OCI-LY3 (cell line): ENCODE results near the gene LHB.
"Not testable (repeated sequence)": the region's sequence is repeated elsewhere in the genome, so short reads cannot be mapped to it uniquely, and the experiment has no call there.

ENCODE experiments used
- EZH2phosphoT487 ChIP-seq: fragments of 200-600 bp; shearing (Covaris generic); IDR thresholded peaks from 2 replicates; pipeline ENCODE4 v1.6.1; 2018; ENCODE audit warnings: antibody characterized with exemption, mixed run types, low read depth
- TF ChIP-seq, protein P1 (sequence below): fragments of 200-600, 300-600 bp; sonication (generic); IDR thresholded peaks from 2 replicates; pipeline ENCODE4 v1.5.1; 2014; ENCODE audit warnings: antibody characterized with exemption, low read length, low read depth

DNA sequence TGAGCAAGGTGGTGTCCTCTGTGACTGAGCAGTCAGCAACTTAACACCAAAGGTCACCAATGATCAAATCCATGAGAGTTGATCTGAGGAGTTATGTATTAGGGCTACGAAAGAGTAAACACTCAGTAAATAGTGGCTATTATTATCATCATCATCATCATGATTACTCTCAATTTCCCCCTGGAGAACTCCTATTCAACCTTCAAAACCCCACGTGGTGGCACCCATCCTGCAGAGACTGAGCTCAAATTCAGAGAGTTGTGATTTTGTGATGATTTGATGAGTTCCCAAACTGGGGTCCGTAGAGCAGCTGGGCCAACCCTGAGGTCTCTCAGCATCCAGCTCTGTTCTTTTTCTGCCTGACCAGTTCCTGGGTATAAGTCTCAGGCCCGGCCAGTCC, 32.9 kb upstream of the LHB start:
- TF ChIP-seq, protein P1, sequence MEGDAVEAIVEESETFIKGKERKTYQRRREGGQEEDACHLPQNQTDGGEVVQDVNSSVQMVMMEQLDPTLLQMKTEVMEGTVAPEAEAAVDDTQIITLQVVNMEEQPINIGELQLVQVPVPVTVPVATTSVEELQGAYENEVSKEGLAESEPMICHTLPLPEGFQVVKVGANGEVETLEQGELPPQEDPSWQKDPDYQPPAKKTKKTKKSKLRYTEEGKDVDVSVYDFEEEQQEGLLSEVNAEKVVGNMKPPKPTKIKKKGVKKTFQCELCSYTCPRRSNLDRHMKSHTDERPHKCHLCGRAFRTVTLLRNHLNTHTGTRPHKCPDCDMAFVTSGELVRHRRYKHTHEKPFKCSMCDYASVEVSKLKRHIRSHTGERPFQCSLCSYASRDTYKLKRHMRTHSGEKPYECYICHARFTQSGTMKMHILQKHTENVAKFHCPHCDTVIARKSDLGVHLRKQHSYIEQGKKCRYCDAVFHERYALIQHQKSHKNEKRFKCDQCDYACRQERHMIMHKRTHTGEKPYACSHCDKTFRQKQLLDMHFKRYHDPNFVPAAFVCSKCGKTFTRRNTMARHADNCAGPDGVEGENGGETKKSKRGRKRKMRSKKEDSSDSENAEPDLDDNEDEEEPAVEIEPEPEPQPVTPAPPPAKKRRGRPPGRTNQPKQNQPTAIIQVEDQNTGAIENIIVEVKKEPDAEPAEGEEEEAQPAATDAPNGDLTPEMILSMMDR = not testable (repeated sequence)
- TF ChIP-seq EZH2phosphoT487 = not testable (repeated sequence)
